ENCODE data around the gene NTNG1. TPM values are rescaled to one million over a fixed set of nuclear protein-coding genes. Genes with fewer than 3 reads are reported as not detected.

The NTNG1 gene
- total RNA-seq, 2 experiments from 2014 or later = 2.3 to 5.9 TPM

DNA sequence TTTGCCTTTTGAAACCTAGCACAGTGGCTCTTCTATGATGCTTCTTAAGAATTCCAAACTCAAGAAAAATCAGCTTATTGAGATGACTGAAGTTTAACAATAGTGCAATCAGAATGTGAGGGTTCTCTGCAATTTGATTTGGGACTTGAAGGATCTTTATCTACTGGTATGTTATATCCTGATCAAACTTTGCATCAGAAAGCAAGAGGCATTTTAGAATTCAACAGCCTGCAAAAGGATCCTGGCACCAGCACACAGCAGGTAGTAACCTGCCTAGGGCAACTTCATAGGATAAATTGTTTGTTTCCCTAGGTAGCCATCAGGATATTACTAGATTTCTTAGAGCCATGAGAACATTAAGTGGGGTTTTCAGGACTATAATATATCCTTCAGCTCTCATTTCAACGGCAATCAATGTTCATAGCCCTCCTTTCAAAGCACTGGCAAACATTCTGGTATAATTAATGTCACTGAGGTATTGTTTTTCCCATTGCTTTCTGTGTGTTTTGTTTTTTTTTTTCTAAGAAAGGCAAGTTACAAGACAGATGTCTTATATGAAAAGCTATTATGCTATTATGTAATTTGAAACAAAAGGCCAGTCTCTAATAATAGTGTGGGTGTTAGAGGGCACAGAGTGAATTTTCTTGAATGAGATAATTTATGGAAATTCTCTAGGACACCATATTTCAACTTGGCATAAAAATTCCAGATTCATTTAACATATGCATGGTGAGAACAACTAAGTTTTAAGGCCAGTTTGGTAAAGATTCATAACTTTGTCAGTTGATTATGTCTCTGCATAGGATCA lies 34.5 kb downstream of the NTNG1 start:
- Histone ChIP-seq H2AFZ (ENCODE audit: low read length) (no peak overlapping the region), H3K27ac (ENCODE audit: low read depth, low read length, poor library complexity, severe bottlenecking) (no peak overlapping the region), H3K4me2 (ENCODE audit: low read length) (no peak overlapping the region), H3K4me1 (ENCODE audit: insufficient read depth, low read length, poor library complexity, severe bottlenecking) (no peaks in the 10 kb centered on the region), H3K4me3 (ENCODE audit: low read depth, low read length, poor library complexity, severe bottlenecking) (no peak overlapping the region), H3K9me3 (ENCODE audit: low read length) (no peaks in the 10 kb centered on the region), H4K20me1 (ENCODE audit: insufficient read depth, low read length) (no peaks in the 10 kb centered on the region), H3K9me2 (ENCODE audit: insufficient read depth, low read length) (no peaks in the 10 kb centered on the region), H3K79me2 (ENCODE audit: insufficient read depth, low read depth, low read length) (no peaks in the 10 kb centered on the region), H3K36me3 (ENCODE audit: insufficient read depth, low read length) (no peaks in the 10 kb centered on the region)
- CTCF ChIA-PET (ENCODE audit: unreplicated experiment) = no interaction called here
- no peak for TF ChIP-seq EZH2phosphoT487 (IDR thresholded peaks at IDR 0.05; ENCODE audit: borderline replicate concordance, low read depth, low read length)
- TF ChIP-seq, protein P1, sequence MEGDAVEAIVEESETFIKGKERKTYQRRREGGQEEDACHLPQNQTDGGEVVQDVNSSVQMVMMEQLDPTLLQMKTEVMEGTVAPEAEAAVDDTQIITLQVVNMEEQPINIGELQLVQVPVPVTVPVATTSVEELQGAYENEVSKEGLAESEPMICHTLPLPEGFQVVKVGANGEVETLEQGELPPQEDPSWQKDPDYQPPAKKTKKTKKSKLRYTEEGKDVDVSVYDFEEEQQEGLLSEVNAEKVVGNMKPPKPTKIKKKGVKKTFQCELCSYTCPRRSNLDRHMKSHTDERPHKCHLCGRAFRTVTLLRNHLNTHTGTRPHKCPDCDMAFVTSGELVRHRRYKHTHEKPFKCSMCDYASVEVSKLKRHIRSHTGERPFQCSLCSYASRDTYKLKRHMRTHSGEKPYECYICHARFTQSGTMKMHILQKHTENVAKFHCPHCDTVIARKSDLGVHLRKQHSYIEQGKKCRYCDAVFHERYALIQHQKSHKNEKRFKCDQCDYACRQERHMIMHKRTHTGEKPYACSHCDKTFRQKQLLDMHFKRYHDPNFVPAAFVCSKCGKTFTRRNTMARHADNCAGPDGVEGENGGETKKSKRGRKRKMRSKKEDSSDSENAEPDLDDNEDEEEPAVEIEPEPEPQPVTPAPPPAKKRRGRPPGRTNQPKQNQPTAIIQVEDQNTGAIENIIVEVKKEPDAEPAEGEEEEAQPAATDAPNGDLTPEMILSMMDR (conservative IDR thresholded peaks at IDR 0.05; ENCODE audit: low read length) = no peak
- intact Hi-C loops (cut with micrococcal nuclease; ENCODE audit: unreplicated experiment) = no loop called here
- POLR2A ChIA-PET = interaction anchor here (0.5 to 1.3 kb wide), 3 partner anchors 9 to 1653 kb away, joined by 3 to 4 read pairs (median 3); no protein-coding TSS in a partner anchor
- BruUV-seq (replicated peaks) = no TSS peak
- no peak for DNase-seq (ENCODE audit: low spot score)

DNA sequence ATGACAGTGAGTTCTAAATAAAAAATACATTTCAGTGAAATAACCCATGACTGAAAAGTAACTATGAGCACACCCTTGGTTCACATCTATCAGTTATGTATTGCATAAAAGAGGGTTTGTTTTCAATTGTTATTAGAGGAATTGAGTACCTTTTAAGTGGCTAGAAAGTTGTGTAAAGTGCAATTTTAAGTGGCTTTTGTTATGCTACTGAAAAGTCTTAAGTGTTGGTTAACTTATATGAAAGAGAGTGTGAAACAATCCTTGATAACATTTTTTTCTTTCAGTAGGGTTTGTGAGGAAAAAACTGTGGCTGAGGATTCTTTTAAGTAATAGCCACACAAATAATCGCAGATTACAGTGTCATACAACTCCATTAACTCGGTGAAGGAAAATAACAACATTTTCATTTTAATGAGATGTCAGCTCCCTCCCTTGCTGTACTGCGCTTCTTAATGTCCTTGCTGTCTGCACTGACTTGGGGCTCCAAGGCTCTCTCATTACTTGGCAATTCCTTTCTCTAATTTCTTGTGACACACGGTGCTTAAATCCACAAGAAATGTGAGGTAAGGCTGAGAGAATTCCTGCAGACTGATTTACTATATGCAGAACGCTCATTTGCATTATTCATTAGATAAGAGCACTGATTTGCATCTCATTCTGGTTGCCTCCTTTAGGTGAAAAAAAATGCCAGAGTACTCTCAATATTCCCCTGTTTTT lies 40.6 kb downstream of the NTNG1 start:
- no peak for TF ChIP-seq EZH2phosphoT487 (IDR thresholded peaks at IDR 0.05; ENCODE audit: borderline replicate concordance, low read depth, low read length)
- TF ChIP-seq, protein P1 (conservative IDR thresholded peaks at IDR 0.05; ENCODE audit: low read length) = no peak
- Histone ChIP-seq H2AFZ (ENCODE audit: low read length) (no peak overlapping the region), H4K20me1 (ENCODE audit: insufficient read depth, low read length) (no peaks in the 10 kb centered on the region), H3K9me3 (ENCODE audit: low read length) (no peaks in the 10 kb centered on the region), H3K4me3 (ENCODE audit: low read depth, low read length, poor library complexity, severe bottlenecking) (no peak overlapping the region), H3K4me2 (ENCODE audit: low read length) (no peak overlapping the region), H3K9me2 (ENCODE audit: insufficient read depth, low read length) (no peaks in the 10 kb centered on the region), H3K36me3 (ENCODE audit: insufficient read depth, low read length) (no peaks in the 10 kb centered on the region), H3K79me2 (ENCODE audit: insufficient read depth, low read depth, low read length) (no peaks in the 10 kb centered on the region), H3K4me1 (ENCODE audit: insufficient read depth, low read length, poor library complexity, severe bottlenecking) (no peaks in the 10 kb centered on the region), H3K27ac (ENCODE audit: low read depth, low read length, poor library complexity, severe bottlenecking) (no peak overlapping the region)
- no peak for DNase-seq (ENCODE audit: low spot score)
- intact Hi-C loops (cut with micrococcal nuclease; ENCODE audit: unreplicated experiment) = no loop called here
- CTCF ChIA-PET (ENCODE audit: unreplicated experiment) = no interaction called here
- POLR2A ChIA-PET = interaction anchor here (1.0 to 1.2 kb wide), 3 partner anchors 13 to 46 kb away, joined by 3 read pairs; no protein-coding TSS in a partner anchor
- no TSS peak for BruUV-seq (replicated peaks)
